Ecto neural progenitor cell (in vitro differentiated cells): ENCODE results near the gene MRPL21.
"Not testable (repeated sequence)": the region's sequence is repeated elsewhere in the genome, so short reads cannot be mapped to it uniquely, and the experiment has no call there.

Experiments
- DNase-seq: peaks from one replicate; pipeline ENCODE4 v3.0.0-alpha.2; 2018; ENCODE audit warnings: low spot score

MRPL21 gene

DNA sequence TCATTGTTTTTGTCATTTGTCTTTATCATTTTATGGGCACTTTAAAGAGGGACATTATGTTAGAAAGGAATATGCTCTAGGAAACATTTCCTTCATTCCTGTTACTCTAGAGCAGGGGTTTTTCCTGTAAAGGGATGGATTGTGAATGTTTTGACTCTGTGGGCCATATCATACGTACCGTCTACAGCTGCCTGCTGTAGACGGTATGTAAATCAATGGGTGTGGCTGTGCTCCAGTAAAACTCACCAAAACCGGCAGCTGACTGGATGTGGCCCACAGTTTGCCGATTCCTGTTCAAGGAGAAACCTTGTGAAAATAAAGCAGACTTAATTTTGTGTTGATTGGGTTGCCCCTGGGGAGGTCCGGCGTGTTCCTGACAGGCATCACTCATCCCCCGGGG, 7.3 kb upstream of the MRPL21 start:
- DNase-seq = no peak

DNA sequence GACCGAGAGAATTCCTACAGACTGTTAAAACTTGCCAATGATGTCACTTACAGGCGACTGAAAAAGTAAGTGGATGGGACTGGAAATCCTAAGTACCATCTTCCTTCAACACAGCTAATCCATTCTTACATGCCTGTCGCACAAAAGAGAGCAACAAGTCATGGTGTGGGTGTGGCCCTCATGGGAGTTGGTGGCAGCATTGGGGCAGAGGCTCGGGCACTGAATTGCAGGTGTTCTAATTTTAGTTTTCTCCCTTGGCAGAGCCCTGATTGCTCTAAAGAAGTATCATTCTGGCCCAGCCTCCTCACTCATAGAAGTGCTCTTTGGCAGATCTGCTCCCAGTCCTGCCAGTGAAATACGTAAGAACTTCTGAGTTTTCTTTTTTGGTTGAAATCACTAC, 4.6 kb upstream of the MRPL21 start:
- no peak for DNase-seq

DNA sequence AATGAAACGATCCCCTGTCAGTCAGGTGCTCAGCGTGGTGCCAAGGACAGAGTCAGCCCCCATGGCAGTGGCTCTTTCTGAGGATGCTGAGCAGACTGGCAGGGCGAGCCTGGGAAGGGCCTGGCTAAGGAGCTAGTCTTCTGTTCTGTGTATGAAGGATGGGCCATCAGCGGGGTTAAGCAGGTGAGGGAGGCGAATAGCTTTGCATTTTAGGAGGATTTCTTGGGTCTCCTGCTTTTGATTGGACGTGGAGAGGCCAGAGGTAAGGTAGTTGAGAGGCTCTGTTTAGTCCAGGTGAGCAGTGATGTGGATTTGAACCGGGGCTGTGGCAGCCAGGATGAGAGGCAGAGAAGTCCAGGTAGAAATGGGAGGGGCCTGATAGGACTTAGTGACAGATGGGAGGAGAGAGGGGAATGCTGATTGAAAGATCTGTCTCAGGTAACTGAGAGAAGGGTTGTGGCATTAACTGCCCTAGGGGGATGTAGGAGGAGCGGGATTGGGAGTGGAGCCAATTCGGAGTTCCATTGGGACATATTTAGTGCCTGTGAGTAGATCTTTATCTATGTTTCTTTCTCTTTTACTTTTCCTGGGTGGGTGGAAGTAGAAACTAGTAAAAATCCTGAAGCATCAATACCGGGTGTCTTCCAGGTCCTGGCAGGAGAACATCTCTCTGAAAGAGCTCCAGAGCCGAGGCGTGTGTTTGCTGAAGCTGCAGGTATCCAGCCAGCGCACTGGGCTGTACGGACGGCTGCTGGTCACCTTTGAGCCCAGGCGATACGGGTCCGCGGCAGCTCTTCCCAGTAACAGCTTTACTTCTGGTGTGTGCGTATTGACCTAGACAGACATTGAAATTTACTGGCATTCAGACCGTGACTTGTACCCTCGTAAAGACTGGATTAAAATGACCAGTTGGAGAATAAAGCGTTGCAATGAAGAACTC, 2.1 kb upstream of the MRPL21 start:
- no peak for DNase-seq

DNA sequence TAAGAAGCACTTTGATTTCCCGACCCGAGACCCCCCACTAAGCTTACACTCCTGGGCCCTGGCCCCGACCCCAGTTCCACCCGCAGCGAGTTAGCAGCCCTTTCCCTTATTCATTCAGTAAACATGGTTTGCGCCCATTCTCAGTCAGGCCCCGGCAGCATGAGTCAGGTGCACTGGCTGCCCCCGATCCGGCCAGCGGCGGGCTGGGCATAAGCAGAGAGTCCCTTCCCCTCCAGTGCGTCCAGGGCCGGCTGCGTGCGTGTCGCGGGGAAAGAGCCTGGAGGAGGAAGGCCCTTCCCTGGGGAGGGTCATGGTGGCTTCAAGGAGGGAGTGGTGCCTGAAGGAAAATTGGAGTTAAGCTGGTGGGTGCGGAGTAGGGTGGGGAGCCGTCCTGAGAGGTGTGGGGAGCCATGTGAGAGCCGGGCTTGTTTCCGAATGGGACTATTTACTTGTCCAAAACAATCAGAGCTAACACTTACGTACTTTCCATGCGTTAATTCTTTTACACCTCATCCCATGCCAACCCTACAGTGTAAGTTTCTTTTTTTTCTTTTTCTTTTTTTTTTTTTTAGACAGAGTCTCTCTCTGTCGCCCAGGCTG, 716 bp upstream of the MRPL21 start:
- peak; percentile 58 for DNase-seq

DNA sequence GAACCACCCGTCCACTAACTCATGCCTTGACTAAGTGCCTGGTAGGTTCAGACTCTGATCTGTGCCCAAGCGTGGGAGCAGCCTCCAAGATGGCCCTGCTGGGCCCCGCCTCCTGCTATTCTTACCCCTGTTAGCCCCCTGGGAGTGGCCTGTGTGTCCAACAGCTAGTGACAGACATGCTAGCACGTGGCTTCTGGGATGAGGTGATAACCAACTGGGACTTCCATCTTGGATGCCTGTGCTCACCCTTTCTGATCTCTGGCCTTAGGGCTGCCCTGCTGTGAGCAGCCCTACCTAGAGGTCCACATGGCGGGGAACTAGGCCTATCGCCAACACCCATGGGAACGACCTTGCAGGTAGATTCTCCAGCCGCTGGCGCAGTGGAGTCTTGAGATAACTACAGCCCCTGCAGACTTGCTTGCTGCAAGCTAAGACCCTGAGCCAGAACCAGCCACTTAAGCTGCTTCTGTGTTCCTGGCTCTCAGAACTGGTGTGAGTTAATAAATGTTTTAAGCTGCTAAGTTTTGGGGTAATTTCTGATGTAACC, 2.7 kb downstream of the MRPL21 start:
- DNase-seq = no peak

DNA sequence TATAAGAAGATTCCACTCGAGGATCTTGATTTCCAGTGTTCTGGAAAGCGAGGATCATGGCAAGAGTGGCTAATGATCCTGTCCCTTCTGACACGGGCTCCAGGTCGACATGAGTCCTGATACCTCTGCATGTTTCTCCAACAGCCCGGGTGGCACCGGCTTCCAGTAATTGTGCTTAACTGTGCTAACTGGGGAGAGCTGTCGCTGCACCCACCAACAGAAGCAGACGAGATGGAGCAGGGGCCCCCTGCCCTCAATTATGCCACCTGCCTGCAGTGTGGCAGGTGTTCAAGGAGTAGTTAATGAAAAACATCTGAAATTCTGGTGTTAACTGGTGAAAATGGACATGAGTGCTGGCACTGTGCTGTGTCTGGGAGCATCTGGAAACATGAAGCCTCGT, 6.2 kb downstream of the MRPL21 start:
- DNase-seq = no peak

DNA sequence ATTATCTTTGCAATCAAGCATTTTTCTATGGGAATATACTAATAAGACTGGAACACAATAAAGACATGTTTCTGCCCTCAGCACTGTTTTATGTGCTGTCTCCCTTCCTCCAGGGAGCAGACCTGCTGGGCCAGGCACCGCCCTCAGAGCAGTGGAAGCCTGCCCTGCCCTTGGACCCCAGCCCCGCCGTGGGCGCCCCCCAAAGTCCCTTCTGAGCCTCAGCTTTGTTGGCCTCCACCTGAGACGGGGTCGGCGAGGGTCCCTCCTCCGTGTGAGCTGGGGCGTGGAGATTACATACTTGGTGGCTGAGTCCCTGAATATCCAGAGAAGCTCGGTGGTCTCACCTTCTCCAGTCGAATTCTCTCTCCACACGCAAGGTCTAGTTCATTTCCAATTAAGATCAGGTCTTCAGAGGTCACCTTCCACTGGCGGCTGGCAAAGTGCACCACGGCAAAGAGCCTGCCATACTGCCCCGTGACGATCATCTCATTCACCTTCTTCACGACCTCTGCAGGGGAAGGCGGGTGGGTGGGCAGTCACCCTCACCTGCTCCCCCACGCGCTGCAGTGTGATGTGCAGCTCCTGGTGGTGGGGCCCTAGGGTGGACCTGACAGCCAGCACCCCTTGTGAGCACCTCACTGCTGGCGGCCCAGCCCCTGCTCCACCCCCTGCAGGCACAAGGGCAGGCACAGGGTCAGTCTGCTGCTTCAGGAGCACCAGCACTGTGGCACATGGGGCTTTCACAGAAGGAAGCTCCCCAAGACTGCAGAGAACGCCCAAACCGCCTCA, 7.3 kb downstream of the MRPL21 start:
- DNase-seq = no peak

DNA sequence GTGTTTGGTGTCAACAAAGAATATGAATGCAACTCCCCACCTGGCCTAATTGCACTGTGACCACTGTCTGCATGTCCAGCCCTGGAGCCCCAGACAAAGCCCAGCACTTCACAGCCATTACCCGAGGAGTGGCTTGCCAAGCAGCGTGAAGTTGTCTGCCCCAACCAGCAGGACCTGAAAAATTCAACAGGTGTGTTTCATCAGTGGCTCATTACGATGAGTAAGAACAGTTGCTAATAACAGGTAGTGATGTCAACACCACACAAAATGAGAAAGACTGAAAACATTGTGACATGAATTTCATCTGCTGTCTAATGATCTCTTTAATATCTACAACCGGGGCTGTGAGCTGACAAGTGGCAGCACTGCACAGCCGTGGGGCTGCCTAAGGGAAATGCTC, 10.3 kb downstream of the MRPL21 start:
- no peak for DNase-seq

DNA sequence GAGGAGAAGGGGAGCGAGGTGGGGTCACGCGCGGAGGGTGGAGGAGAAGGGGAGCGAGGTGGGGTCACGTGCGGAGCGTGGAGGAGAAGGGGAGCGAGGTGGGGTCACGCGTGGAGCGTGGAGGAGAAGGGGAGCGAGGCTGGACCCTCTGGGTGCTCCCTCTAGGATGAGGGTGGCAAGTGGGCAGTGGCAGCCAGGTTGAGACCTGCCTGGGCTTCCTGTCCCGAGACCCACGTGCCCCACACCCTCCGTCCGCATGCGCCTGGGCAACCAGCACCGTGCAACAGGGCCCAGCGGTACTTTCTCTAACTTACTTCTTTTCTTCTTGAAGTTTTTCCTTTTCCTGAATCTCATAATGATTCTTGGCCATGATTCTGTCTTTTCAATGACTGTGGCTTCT, 11.1 kb downstream of the MRPL21 start:
- DNase-seq = no peak

DNA sequence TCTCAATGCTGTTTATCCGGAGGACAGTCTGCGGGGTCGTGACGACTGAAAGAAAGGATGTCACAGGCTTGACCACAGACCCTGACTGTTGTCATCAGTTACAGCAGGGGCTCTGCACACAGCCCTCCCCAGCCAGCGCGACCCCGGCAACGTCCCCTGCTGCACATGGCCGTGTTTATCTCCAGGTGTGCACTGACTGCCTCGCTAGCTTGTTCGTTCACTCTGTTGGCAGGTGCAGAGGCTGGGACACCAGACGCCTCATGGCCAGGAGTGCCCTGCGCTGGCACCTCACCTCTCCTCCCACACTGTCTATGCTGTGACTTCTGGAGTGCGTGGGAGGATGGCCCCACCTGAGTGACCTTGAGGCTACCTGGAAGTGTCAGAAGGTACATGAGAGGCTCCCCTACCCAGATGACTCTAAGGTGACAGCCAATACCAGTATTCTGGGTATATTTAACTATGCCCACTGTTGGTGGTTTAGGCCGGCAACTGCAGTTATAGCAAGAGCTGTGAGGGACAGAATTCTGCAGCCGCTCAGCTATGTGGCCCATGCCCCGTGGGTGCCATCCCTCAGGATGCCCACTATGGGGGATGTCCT, 12.2 kb downstream of the MRPL21 start:
- DNase-seq = no peak

DNA sequence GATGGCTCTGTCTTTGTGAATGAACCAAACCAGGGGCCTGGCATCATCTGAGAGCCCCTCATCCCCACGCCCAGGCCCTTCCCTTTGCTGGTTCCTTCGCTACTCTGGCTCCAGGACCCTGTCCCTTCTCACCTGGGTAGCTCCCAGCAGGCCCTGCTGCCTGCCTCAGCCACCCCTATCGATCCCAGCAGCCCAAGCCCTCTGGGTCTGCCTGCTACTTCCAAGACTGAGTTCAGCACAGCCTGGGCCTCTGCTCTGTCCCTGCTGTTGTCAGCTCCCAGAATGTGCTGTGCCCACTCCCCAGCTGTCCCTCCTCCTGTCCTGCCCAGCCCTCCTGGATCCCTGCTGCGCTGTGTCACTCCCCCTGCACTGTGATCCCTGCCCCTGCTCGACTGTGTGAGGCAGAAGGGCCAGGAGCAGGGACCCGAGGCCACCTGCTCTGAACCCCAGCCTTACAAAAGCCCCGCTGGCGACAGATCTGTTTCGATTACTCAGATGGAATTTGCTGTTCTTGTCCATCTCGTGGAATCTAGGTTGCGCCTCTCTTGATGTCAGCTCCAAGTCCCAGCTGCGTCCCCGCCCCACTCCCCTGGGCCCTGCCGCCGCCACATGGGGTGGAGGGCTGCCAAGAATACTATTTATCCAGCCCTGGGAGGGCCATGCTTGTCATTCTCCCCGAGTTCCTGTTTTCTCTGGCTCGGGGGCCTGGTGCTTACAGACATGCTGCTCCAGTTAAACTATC, 13.0 kb downstream of the MRPL21 start:
- DNase-seq = no peak

DNA sequence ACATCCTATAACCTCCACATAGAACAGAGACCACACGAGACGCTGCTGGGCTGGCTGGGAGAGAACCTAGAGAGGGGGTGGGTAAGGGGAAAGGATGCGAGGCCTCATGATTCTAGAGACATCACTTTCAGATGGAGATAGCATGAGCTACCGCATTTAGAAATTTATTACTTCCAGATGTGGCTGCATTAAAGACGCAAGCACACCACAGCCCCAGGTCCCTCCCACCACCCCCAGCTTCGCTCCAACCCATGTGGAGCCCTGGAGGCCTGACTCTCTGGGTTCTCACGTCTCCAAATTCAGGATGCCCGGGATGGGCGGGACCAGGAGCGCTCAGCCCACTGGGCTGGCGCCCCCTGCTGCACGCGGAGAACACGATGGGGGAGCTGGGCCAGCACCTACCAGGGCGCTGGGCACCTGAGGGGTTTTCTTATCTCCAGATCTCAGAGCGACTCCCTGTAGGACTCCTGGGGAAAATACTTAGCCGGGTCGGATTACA, 13.6 kb downstream of the MRPL21 start:
- peak; percentile 63 for DNase-seq

DNA sequence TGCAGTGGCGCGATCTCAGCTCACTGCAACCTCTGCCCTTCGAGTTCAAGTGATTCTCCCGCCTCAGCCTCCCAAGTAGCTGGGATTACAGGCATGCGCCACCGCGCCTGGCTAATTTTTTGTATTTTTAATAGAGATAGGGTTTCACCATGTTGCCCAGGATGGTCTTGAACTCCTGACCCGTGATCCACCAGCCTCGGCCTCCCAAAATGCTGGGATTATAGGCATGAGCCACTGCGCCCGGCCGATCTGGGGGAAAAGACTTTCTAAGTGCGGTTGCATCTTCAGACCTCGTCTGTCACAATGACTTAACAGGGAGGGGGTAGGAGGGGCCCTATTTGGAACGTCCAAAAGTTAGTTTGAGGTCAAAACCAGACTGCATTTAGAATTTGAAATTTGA, 18.8 kb downstream of the MRPL21 start:
- not testable (repeated sequence) for DNase-seq

DNA sequence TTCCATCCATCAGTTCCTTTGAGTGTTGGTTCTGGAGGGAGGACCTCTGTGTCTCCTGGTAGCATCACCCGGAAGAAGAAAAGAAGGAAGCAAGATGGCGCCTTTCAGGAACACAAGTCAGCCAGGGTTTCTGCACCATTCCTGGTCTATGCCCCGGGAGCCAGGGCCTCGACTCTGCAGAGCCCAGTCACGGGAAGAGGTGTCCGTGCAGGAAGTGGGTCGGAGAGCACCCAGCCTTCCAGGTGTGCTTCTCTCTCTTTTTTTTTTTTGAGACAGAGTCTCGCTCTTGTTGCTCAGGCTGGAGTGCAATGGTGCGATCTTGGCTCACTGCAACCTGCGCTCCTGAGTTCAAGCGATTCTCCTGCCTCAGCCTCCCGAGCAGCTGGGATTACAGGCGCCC, 21.2 kb downstream of the MRPL21 start:
- no peak for DNase-seq

DNA sequence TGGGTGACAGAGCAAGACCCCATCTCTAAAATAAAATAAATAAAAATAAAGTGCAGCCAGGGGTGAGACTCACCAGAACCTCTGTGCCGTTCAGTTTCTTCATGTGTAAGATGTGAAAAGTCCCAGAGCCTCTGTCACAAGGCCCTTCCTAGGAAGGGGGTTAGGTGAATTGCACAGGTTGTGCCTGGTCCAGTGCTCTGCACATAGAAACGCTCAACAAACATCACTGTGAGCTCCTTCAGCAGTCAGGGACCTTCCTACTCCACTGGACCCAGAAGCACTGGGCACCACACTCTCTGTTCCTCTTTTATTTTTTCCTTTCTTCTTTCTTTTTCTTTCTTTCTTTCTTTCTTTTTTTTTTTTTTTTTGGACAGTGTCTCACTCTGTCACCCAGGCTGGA, 22.3 kb downstream of the MRPL21 start:
- DNase-seq = no peak

DNA sequence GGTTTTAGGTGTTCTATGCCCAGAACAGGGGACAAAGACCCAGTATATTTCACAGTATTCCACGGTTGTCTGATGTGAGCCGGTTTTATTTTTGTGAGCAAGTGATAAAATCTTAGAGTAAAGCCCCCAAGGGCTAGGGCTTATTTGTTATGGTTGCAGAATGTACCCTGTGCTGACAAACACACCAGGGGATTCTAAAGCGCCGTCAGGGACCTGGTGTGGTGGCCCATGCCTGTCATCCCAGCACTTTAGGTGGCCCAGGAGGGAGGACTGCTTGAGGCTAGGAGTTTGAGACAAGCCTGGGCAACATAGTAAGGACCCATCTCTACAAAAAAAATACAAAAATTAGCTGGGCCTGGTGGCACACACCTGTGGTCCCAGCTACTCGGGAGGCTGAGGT, 22.8 kb downstream of the MRPL21 start:
- DNase-seq = no peak

DNA sequence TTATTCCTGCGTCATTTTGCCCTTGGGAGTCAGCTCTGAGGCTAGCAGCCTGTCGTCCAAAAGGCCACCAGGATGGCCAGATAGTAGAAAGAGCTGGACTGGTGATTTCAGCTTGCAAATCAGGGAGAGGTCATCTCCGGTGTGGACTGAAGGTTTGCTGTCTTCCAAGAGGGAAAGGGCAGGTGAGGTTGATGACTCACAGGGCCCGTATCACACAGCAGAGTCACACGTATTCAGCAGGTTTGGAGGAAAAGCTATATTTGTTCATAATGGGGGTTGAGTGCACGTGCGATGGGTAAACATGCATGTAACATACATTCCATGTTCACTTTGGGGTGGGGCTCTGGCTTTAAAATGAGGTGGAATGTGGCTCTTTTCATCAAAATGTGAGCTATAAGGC, 25.6 kb downstream of the MRPL21 start:
- DNase-seq = no peak

DNA sequence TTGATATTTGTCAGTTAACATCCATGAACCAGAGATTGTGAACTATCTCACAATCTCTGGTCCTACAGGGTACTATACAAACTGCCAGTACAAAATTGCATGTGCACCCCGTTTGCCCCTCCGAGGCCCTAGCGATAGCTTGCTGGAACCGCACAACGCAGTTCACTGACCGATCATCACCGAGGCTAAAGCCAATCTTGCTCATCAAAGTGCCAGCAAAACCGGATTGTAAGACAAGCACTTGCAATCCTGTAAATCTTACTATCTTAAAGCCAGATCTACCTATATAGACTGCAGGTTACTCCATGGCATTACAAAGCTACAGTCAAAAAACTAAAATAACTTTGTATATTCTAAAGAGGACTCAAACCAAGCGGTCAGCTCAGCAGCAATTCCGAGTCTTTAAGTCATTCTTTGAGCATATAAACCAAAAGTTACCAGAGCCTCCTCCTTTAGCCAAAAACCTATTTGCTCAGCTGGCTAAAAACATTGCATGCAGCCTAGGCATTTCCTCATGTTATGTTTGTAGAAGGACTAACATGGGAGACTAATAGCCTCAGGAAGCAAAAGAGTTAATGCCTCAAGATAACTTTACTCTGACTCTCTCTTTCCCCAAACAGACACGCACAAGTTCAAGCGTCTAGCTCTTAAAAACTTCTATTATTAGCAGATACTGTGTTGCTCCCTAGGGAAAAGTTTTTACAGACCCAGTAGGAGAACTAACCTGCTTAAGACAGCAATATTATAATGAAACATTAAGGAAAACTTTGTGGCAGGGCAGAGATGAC, 31.2 kb downstream of the MRPL21 start:
- no peak for DNase-seq

DNA sequence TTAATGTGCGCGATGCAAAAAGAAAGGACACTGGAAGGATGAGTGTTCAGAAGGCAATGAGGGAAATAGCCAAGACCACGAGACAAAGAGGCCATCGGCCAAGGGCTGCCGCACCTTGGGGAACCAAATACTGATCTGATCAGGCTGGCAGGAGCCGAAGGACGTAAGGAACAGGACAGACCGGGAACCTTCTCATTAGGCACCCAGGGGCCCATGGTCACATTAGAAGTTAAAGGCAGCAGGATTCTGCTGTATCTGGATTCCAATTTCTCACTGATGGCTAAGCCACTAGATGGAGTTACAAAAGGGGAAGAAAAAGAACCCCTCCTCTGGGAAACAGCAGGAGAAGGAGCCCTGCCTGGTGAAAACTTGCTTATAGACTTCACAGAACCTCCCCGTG, 33.2 kb downstream of the MRPL21 start:
- no peak for DNase-seq

DNA sequence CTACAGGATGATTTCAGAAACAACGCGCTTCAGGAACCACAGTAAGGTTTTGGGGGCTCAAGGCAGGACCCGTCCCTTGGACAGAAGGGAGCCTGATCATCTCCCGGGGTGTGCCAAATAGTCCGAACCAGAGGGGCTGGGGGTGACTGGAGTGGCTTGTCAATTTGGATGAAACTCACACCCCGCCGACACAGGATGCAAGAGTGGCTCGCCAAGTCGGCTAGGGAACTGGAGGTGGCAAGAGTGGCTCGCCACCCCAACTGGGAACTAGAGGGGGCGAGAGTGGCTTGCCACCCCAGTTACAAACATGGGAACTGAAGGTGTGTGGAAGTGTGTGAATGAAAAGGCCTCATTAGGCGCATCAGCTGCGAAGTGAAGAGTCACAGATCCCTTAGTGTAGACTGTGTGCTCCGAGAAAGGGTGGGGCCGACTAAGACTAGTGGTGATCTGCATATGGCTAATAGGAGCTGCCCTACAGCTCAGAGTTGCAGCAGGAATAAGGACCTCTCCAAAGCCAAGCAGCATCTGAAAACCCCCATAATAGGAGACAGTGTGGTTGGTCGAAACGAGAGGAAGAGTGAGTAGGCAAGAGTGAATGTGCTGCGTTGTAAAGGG, 35.3 kb downstream of the MRPL21 start:
- no peak for DNase-seq
